Vagina (tissue), 2 donors: ENCODE results near the gene CD300E.

Source experiments
- CTCF ChIP-seq, 3 experiments: fragments of 450-650 bp in 2 of 3; fragments of 200-600 bp in 1 of 3; sonication (generic) in 1 of 3; IDR thresholded peaks; one replicate each; pipeline ENCODE4 v1.5.1; 2017 to 2019; ENCODE audit warnings: antibody characterized with exemption in 3 of 3, mild to moderate bottlenecking in 2 of 3, moderate library complexity in 2 of 3
- POLR2A ChIP-seq, 2 donors: fragments of 450-650 bp; IDR thresholded peaks; one replicate each; pipeline ENCODE4 v1.6.1; 2017; ENCODE audit warnings: antibody characterized with exemption in 2 of 2, mild to moderate bottlenecking in 2 of 2, moderate library complexity in 2 of 2
- POLR2AphosphoS5 ChIP-seq, 2 donors: sonication (generic); formaldehyde crosslinking; IDR thresholded peaks; one replicate each; pipeline ENCODE4 v1.9.0; 2017; ENCODE audit warnings: antibody characterized with exemption in 2 of 2, mild to moderate bottlenecking in 2 of 2, low read depth in 1 of 2; ENCODE audit not compliant: insufficient read depth in 1 of 2

- TF ChIP-seq POLR2A (IDR thresholded peaks at IDR 0.05), result no peak
- no peak for TF ChIP-seq CTCF (IDR thresholded peaks at IDR 0.05)
- no peak for TF ChIP-seq POLR2AphosphoS5 (IDR thresholded peaks at IDR 0.05; ENCODE audit: insufficient read depth in 1 of 2, low read depth in 1 of 2)
These were observed 20.4 kb downstream of the CD300E start for GRCh38 chr17:74603037-74603635.
